Stomach (tissue), 4 donors: Measurements from ENCODE around the gene BCAM.

Experiments used
- CTCF ChIP-seq, 7 experiments: fragments of 450-650 bp in 4 of 7; fragments of 200-600 bp in 3 of 7; sonication (generic) in 3 of 7; IDR thresholded peaks; one replicate each; pipeline ENCODE4 v1.5.1; 2016 to 2019; ENCODE audit warnings: antibody characterized with exemption in 7 of 7, control low read depth in 2 of 7, mild to moderate bottlenecking in 1 of 7
- EP300 ChIP-seq: sonication (generic); formaldehyde crosslinking; IDR thresholded peaks from one replicate; pipeline ENCODE4 v1.6.1; 2017; ENCODE audit warnings: antibody characterized with exemption
- POLR2A ChIP-seq, 4 donors: fragments of 450-650 bp; IDR thresholded peaks; one replicate each; pipeline ENCODE4 v1.6.1; 2016; ENCODE audit warnings: antibody characterized with exemption in 4 of 4, control low read depth in 2 of 4, mild to moderate bottlenecking in 1 of 4, moderate library complexity in 1 of 4
- POLR2AphosphoS5 ChIP-seq, 3 donors: sonication (generic); formaldehyde crosslinking; IDR thresholded peaks; one replicate each; pipeline ENCODE4 v1.6.1; 2016; ENCODE audit warnings: antibody characterized with exemption in 3 of 3

- TF ChIP-seq EP300 (no peak), CTCF (IDR thresholded peaks at IDR 0.05) (no peak), POLR2AphosphoS5 (IDR thresholded peaks at IDR 0.05) (no peak), POLR2A (IDR thresholded peaks at IDR 0.05) (no peak)
Observed at GRCh38 chr19:44855606-44856005, 46.7 kb downstream of the BCAM start.
